BJ (cell line): ENCODE measurements around the gene UBAC2. TPM values are rescaled to one million over a fixed set of nuclear protein-coding genes. Genes with fewer than 3 reads are reported as not detected.

ENCODE experiments used
- CTCF ChIA-PET: fragments of 350-600 bp; formaldehyde crosslinking; extraction: SDS; loops from one replicate; lab custom pipeline; 2021; ENCODE audit warnings: antibody characterized with exemption, inconsistent platforms; lab: Yijun Ruan, JAX
- POLR2A ChIA-PET: fragments of 300-600 bp; sonication (Branson Sonifier 250); formaldehyde crosslinking; extraction: SDS; loops from one replicate; lab custom pipeline; 2021; ENCODE audit warnings: antibody characterized with exemption; lab: Charles Lee
- DNase-seq: peaks from one replicate; pipeline ENCODE4 v3.0.0-alpha.2; 2011; ENCODE audit warnings: low read depth
- H3K27me3 ChIP-seq: 2 replicates; pipeline ENCODE4 v1.6.0; 2011; ENCODE audit warnings: low read length; ENCODE audit not compliant: control insufficient read depth, insufficient read depth
- H3K36me3 ChIP-seq: 2 replicates; pipeline ENCODE4 v1.5.1; 2011; ENCODE audit warnings: low read length; ENCODE audit not compliant: control insufficient read depth, insufficient read depth
- H3K4me3 ChIP-seq: 2 replicates; pipeline ENCODE4 v1.5.1; 2011; ENCODE audit warnings: low read depth, mild to moderate bottlenecking, control low read depth, low read length
- CTCF ChIP-seq: IDR thresholded peaks from 2 replicates; pipeline ENCODE4 v1.5.1; 2011; ENCODE audit warnings: low read depth, mild to moderate bottlenecking, control low read depth, inconsistent platforms, low read length, moderate library complexity; ENCODE audit not compliant: insufficient read depth
- polyA plus RNA-seq: library from polyadenylated mRNA; depleted of rRNA; stranded (reverse); fragments of >200 nt; gene quantifications from 2 replicates; pipeline ENCODE4 v1.2.3, GENCODE V29; 2011

Gene UBAC2
- polyA plus RNA-seq, 1 experiment: 84.7 TPM

- ChIA-PET CTCF (interaction anchor here (1.1 to 2.1 kb wide), 2 partner anchors 113 to 205 kb away, joined by 3 to 8 read pairs; no protein-coding TSS in a partner anchor), POLR2A (no interaction called here)
- H3K4me3 ChIP-seq: no peak overlapping the region
- TF ChIP-seq CTCF: no peak
- no peaks in the 10 kb centered on the region for H3K27me3 ChIP-seq
- H3K36me3 ChIP-seq: peaks cover 4% of the 10 kb centered on the region
- DNase-seq: no peak
Observed at GRCh38 chr13:99381766-99382165, 181.1 kb downstream of the UBAC2 start.

GRCh38 chr13:99382428-99383133, 181.9 kb downstream of the UBAC2 start:
- ChIA-PET POLR2A (no interaction called here), CTCF (interaction anchor here (0.6 to 2.1 kb wide), 2 partner anchors 206 to 208 kb away, joined by 3 to 8 read pairs; no protein-coding TSS in a partner anchor)
- Histone ChIP-seq H3K4me3 (no peak overlapping the region), H3K27me3 (no peaks in the 10 kb centered on the region), H3K36me3 (peaks cover 3% of the 10 kb centered on the region)
- DNase-seq: no peak
- TF ChIP-seq CTCF: no peak

GRCh38 chr13:99383511-99383921, 182.9 kb downstream of the UBAC2 start:
- ChIA-PET CTCF (no interaction called here), POLR2A (no interaction called here)
- DNase-seq: no peak
- no peak for TF ChIP-seq CTCF
- H3K27me3 ChIP-seq: no peaks in the 10 kb centered on the region
- no peaks in the 10 kb centered on the region for H3K36me3 ChIP-seq
- H3K4me3 ChIP-seq: no peak overlapping the region

GRCh38 chr13:99383946-99384345, 183.3 kb downstream of the UBAC2 start:
- no peak for TF ChIP-seq CTCF
- DNase-seq: no peak
- POLR2A ChIA-PET: no interaction called here
- CTCF ChIA-PET: interaction anchor here (0.6 to 0.8 kb wide), 2 partner anchors 16 to 80 kb away, joined by 3 to 4 read pairs; no protein-coding TSS in a partner anchor
- no peaks in the 10 kb centered on the region for H3K36me3 ChIP-seq
- H3K4me3 ChIP-seq: no peak overlapping the region
- no peaks in the 10 kb centered on the region for H3K27me3 ChIP-seq

- H3K36me3 ChIP-seq: no peaks in the 10 kb centered on the region
- DNase-seq: no peak
- no peak for TF ChIP-seq CTCF
- no peaks in the 10 kb centered on the region for H3K27me3 ChIP-seq
- CTCF ChIA-PET: interaction anchor here (0.6 to 0.8 kb wide), 2 partner anchors 16 to 80 kb away, joined by 3 to 4 read pairs; no protein-coding TSS in a partner anchor
- POLR2A ChIA-PET: no interaction called here
- no peak overlapping the region for H3K4me3 ChIP-seq
Observed at GRCh38 chr13:99384468-99384867, 183.8 kb downstream of the UBAC2 start.
